Measurements from ENCODE around the gene FAM110C.
A peak's percentile ranks its signal among the peaks of the same experiment; 100 is the strongest.
"Not testable (repeated sequence)": the region's sequence is repeated elsewhere in the genome, so short reads cannot be mapped to it uniquely, and the experiment has no call there.

Gene FAM110C, protein sequence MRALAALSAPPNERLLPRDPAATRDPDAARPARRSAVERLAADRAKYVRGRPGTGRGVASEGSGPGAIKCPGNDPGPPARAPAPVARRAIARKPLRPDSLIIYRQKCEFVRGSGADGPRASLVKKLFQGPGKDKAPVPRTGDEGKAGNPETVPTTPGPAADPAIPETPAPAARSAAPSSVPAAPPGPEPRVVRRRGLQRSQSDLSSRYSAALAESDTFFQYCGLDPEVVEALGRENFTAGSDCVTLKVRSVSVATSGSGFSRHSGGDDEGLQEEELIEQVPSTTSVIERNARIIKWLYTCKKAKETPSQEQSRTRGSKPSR

GRCh38 chr2:46471-47345 is at the start of gene FAM110C:
Gene FAM110C (minus strand): TSS chr2:46505. CDS start chr2:46385, 120 bp downstream.
- peak in 27 of 51 donors; percentile 5 to 80 (median 26) for DNase-seq

DNA sequence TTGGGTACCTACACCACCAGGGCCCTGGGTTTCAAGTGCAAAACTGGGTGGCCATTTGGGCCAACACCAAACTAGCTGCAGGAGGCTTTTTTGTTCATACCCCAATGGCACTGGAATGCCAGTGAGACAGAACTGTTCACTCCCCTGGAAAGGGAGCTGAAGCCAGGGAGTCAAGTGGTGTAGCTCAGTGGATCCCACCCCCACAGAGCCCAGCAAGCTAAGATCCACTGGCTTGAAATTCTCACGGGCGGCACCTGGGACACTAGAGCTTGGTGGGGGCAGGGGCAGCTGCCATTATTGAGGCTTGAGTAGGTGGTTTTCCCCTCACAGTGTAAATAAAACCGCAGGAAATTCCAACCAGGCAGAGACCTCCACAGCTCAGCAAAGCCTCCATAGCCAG is 46.0 kb upstream of the FAM110C start:
- no peak for DNase-seq

DNA sequence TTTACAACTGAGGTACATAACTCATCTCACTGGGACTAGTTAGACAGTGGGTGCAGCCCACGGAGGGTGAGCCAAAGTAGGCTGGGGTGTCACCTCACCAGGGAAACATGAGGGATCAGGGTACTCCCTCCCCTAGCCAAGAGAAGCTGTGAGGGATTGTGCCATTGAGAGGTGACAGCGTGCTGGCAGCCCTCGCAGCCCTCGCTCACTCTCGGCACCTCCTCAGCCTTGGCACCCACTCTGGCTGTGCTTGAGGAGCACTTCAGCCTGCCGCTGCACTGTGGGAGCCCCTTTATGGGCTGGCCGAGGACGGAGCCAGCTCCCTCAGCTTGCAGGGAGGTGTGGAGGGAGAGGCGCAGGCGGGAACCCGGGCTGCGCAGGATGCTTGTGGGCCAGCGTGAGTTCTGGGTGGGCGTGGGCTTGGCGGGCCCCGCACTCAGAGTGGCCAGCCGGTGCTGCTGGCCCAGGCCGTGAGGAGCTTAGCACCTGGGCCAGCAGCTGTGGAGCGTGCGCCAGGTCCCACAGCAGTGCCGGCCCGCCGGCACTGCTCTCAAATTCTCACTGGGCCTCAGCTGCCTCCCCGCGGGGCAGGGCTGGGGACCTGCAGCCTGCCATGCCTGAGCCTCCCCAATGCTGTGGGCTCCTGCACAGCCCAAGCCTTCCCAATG is 44.5 kb upstream of the FAM110C start:
- no peak for DNase-seq

- peak in 1 of 51 donors; percentile 50 for DNase-seq
Observed at GRCh38 chr2:85761-86160, 39.5 kb upstream of the FAM110C start.

DNA sequence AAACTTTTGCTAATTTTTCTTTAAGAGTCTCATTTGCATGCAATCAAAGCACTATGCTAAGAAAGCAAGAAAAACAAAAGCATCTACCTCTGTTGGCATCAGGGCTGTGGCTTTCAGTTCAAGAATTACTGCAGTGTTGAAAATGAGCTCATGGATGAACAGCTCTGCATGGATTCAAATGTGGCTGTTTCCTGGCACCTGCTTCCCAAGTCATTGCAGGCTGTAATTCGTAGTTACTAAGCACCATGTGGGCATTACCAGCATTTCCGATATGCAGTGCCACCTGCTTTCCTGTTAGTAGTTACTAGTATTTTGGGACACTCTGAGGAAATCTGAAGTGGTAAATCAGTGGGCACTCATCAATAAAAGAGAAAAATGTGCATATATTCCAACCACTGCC is 37.8 kb upstream of the FAM110C start:
- DNase-seq: peak in 1 of 51 donors; percentile 17

GRCh38 chr2:80971-81736 is 34.8 kb upstream of the FAM110C start:
- DNase-seq: no peak

DNA sequence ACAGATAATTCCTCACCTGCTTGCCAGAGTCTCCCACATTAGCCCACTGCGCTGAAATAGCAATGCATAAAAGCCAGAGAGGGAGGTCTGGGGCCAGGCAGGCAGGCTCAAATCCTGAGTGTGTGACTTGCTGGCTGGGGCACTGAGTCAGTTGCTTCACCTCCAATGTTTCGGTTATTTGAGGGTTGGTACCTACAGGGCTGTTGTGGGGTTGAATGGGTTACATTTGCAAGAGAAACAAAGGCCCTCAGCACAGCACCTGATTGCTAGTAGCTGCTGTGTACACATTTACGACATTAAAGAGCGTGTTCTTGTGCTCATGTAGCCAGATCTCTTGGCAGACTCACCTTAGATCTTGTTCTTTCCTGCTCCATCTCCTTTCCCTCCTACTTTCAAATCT is 34.1 kb upstream of the FAM110C start:
- DNase-seq: no peak

DNA sequence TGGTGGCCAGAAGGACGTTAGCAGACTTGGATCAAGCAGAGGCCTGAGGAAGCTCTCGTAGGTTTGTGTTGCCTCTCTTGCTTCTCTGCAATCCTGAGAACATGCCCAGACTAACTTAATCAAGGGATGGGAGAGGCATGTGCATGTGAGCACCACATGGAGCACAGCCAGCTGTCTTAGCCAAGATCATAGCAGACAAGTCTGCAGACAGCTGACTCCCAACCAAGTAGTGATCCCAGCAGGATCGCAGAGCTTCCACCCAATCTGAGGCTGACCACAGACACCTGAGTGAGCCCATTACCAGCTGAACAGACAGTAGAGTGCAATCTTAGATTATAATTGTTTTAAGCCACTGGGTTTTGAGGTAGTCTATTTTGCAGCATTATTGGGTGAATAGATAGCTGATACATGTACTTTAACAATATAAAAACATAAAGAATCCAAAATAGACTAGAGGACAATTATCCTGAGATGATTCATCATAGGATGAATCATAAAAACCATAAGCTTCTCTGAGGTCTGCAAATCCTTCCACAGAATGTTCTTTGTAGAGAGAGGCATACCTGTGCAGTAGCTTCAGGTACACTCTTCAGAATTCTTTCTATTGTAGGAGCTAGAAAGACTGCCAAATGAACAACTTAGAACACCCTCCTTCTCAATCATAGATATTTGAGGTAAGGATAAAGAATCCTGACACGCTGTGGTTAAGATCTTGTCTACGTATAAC is 25.2 kb upstream of the FAM110C start:
- peak in 1 of 51 donors; percentile 8 for DNase-seq

DNA sequence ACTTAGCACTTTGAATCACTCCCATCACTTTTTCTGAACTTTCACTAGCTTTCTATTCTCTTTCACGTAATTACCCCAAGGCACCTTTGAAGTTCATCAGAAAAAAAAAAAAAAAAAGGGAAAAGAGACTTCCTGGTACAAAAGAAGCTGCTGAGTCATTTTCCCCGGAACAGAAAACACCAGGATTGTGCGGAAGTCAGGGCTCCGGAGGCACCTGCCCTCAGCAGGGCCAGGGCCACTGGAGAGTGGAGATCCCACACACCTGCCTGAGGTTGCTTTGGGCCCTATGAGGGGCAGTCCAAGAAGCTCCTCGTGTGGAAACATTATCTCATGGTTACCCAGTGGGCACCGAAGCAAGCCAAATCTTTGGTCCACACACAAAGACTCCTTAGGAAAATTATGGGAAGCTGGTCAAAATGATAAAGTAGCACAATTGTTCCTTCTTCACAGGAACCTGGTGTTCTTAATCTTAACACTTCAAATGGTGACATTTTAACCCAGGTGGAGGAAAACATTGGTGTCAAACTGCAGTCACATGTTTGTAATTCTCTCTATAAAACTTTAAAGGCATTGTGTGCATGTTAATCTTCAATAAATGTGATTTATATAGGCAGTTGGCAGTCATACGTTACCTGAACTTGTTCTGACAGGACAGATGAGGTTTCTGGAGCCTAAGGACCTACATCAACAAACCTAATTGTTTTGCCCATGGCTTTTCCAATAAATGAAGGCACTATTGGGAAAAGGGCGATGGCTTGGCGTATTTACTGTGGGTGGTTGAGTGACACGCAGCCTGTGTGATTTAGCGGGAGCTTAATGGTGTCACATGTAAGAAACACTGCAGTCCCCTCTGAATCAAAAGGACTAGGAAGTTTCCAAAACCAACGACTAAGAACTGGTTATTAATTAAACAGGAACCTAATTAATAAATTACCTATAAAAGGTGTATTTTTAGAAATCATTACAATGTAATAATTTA is 23.4 kb upstream of the FAM110C start:
- DNase-seq: no peak

DNA sequence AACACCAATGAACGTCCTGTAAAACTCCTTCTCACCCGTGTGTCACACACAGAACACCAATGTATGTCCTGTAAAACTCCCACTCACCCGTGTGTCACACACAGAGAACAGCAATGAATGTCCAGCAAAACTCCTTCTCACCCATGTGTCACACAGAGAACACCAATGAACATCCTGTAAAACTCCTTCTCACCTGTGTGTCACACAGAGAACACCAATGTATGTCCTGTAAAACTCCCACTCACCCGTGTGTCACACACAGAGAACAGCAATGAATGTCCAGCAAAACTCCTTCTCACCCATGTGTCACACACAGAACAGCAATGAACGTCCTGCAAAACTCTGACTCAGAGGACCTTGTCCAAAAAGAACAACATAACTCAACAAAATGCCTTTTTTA is 22.3 kb upstream of the FAM110C start:
- not testable (repeated sequence) for DNase-seq

GRCh38 chr2:66853-67252 is 20.5 kb upstream of the FAM110C start:
- DNase-seq: no peak

DNA sequence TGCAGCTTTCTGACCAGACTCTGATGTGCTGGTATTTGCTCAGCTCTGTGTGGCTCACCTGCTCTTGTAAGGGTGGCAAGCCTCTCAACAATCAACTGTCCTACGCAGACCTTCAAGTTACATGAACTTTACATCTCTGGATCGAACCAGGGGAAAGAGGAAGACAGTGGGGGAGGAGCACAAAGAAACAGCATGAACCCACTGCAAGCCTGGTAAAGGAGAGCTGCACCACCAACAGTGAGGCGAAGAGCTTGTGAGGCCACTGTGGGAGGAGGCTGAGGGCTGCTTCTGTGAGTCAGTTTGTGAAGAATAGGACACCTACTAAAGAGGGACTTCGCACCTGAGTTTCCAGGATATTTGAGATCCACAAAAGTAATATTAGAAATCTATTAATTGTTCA is 18.8 kb upstream of the FAM110C start:
- no peak for DNase-seq

GRCh38 chr2:55587-56448 is 9.5 kb upstream of the FAM110C start:
- no peak for DNase-seq

DNA sequence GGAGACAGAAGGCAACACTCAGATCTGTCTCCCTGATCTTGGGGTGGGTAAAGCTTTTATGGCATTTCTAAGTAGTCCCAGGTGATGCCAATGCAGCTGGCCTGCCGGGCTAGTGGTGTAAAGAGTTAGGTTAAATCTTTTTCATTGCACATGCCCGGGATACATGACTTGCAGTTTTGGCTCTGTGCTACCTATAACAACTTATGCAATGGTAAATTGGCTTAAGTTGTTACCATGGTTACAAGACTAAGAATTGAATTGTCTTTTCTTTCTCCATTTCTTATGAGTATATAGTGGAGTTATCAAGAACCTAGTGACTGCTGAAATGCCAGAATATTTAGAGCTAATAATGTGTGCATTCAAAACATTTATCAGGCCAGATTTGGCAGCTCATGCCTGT is 5.3 kb upstream of the FAM110C start:
- peak in 1 of 51 donors; percentile 32 for DNase-seq

DNA sequence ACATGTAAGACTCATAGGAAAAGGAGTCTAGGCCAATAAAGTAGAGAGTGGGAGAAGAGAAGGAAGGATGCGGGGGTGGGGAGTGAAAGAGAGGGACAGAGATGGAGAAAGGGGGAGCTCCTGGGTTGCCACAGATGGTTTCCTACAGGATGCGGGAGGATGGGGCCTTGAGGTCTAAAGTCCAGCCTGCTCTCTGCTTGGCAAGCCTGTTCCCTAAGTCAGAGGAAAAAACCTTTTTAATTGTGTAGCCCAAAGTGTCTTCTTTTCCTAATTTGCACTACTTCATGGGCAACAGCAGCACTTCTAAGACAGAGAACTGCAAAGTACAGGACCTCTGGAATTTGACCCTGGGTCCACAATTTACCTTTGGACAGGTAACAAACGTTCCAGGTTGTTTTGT is 1.4 kb upstream of the FAM110C start:
- no peak for DNase-seq

- no peak for DNase-seq
Observed at GRCh38 chr2:47346-47725, 1.0 kb upstream of the FAM110C start.

DNA sequence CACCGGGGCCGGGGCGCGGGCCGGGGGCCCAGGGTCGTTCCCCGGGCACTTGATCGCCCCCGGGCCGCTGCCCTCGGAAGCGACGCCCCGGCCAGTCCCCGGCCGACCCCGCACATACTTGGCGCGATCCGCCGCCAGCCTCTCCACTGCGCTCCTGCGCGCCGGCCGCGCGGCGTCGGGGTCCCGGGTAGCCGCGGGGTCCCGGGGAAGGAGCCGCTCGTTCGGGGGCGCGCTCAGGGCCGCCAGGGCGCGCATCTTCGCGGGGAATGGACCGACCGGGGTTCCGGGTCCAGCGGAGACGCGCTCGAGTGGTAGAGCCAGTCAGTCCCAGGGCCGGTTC is 204 bp downstream of the FAM110C start:
- DNase-seq: no peak

GRCh38 chr2:45342-46130 is 769 bp downstream of the FAM110C start:
- no peak for DNase-seq
